NCI-H2196 treated with DMSO at 0.1 percent for 48 hours (cell line): ENCODE data around the gene SAMD14.
A peak's percentile ranks its signal among the peaks of the same experiment; 100 is the strongest.

Experiments used
- DNase-seq: peaks from one replicate; lab custom pipeline; 2025; ENCODE audit not compliant: unreplicated experiment; lab: John Stamatoyannopoulos, UW

The SAMD14 gene

DNA sequence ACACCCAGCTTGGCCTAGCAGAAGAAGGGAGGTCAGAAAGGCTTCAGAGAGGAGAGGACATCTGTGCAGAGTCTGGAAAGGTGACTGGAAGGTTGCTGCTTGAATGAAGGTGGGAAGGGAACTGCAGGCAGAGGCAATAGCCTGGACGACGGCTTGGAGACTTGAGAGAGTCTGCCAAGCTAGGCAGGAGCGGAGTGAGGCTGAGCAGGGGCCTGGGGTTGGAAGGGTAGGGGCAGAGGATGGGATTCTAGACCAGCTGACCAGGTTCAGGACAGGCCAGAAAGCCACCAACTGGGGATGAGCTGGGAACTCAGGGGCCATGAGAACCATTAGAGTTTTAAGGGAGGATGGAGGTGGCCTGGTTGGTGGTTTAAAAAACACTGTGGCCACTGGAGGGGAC lies 35.5 kb upstream of the SAMD14 start:
- DNase-seq = no peak

GRCh38 chr17:50165066-50165465 lies 35.1 kb upstream of the SAMD14 start:
- DNase-seq = no peak

- DNase-seq = no peak
Observed at GRCh38 chr17:50164697-50164988, 34.7 kb upstream of the SAMD14 start.

DNA sequence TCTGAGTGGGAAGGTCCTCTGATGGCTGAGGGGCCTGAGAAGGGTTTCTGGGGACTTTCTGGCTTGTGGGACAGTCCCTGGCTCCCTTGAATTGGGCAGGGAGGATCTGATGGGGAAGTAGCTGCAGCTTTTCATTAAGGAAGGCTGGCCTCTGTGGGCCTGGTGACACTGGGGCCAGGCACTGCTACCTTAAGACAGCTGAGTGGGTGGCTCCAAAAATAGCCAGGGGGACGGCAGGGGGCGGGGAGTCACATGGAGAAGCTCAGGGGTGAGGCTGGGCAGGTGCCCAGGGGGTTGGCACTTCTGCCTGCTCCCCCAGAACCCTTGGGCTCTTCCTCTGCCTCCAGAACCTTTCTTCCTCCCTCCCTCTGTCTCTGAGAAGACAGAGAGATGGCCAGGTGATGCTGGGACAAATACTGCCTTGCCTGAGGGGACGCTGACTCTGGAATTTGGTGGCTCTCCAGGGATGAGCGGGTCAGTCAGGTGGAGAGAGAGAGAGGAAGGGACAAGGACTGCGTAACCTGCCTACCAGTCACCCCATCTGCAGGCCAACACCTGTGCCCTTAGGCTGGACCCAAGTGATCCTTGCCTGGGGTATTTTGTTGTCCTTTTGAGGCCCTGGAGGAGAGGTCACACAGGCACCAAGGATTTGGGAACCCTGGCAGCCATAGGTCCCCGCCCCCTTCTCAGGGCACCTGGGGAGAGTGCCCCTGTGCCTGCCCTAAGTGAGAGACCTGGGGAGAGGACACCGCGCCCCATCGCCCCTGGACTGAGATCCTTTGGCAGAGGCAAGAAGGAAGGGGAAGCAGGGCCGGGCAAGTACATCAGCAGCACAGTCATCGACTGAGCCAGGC lies 34.1 kb upstream of the SAMD14 start:
- no peak for DNase-seq

DNA sequence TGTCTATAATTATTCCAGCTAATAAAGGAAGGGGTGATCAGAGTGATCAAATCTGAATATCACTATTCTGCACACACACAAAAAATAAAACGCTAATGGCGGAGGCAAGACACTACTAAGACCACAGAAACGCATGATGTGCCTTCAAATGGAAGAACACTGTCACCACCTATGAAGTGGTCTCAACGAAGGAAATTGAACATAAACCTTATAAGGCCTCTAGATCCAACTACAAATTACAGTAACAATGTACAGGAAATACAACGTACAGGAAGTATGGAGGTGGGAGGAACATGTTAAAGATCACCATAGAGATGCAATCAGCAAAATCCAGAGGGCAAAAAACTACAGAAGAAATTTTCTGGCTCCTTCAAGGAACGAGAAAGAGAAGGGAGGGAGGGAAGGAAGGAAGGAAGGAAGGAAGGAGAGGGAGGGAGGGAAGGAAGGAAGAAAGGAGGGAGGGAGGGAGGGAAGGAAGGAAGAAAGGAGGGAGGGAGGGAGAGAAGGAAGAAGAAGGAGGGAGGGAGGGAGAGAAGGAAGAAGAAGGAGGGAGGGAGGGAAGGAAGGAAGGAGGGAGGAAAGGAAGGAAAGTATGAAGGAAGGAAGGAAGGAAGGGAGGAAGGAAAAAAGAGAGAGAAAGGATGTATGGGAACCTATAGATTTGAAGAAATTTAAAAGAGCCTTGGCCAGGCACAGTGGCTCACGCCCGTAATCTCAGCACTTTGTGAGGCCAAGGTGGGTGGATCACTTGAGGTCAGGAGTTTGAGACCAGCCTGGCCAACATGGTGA lies 32.7 kb upstream of the SAMD14 start:
- DNase-seq = no peak

DNA sequence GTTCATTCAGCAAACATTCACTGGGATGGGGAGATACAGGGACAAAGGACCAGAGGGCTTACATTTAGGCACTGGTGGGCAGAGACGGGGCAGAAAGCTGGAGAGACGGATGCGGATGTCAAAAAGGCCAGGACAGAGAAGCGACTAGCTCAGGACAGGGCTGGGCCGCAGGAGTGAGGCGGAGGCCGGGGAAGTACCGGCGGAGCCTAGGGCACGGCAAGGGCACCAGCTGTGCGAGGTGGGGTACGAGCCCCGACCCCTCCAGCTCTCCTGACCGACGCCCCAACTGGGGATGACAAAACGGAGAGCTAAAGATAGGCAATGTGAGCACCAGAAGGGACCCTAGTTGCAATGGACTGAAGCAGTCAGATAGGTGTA lies 31.9 kb upstream of the SAMD14 start:
- DNase-seq = no peak

- peak; percentile 91 for DNase-seq
Observed at GRCh38 chr17:50161023-50161910, 31.3 kb upstream of the SAMD14 start.

DNA sequence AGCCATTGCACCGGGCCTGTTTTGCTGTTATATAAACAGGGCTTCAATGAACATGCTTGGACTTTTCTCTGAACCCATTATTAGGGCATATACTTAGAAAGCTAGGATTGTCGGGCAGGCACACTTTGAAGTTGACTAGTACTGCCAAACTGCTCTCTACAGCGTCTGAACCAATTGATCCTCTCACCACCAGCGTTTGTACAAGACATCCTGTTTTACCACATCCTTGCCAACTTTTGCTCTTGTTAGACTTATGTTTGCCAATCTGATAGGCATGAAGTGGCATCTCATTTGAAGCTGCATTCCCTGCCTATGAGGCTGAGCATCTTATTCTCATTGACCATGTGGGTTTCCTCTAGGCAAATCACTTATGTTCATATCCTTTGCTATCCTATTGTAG lies 27.9 kb upstream of the SAMD14 start:
- DNase-seq = no peak

GRCh38 chr17:50155115-50155819 lies 25.3 kb upstream of the SAMD14 start:
- no peak for DNase-seq

DNA sequence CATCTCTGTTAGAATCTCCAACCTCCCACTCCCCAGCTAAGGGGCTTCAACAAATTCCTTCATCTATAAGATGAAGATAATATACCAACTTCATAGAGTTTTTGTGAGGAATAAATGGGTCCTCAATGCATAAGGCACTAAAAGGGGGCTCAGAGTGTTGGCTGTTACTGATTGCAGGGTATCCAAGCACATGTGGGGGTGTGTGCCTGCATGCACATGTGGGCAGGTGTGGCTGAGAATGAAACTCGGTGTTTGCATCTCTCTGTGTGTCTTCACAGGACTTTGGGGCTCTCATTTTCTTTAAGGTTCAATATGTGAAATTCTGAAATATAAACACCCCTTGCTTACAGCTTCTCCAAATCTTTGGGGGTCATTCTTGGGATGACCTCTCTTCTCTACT lies 24.6 kb upstream of the SAMD14 start:
- no peak for DNase-seq

GRCh38 chr17:50153650-50154575 lies 24.0 kb upstream of the SAMD14 start:
- DNase-seq = peak; percentile 8

- DNase-seq = no peak
Observed at GRCh38 chr17:50152736-50153135, 22.8 kb upstream of the SAMD14 start.

GRCh38 chr17:50151937-50152547 lies 22.1 kb upstream of the SAMD14 start:
- peak; percentile 94 for DNase-seq

GRCh38 chr17:50151041-50151936 lies 21.3 kb upstream of the SAMD14 start:
- peak; percentile 83 for DNase-seq

- DNase-seq = no peak
Observed at GRCh38 chr17:50150354-50151040, 20.5 kb upstream of the SAMD14 start, which contains the start of gene PPP1R9B. PPP1R9B (minus strand) TSS chr17:50150677; CDS start chr17:50150513, 164 bp downstream.

GRCh38 chr17:50149417-50150353 lies 19.7 kb upstream of the SAMD14 start:
- peak; percentile 4 for DNase-seq

DNA sequence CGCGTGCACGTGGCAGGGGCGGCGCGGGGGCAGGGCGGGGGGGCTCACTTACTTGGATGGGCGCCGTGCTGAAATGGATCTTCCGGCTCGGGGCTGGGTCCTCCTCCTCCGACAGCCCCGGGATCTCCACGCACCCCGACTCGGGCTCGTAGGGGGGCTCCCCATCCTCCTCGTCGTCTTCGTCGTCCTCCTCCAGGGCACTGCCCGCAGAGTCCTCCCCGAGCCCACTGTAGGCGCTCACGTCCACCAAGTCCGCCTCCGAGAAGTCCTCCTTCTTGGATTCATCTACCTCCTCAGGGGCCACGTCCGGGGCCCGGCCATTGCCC lies 19.1 kb upstream of the SAMD14 start:
- no peak for DNase-seq
